Urothelium cell line (cell line): ENCODE data around the gene ZNF580.

Source experiments
- DNase-seq: peaks from one replicate; pipeline ENCODE4 v3.0.0; 2011; ENCODE audit warnings: low spot score, mixed read lengths
- FAIRE-seq: peaks from 2 replicates; lab custom pipeline; 2011; peaks lifted over from hg19 to GRCh38; lab: Jason Lieb, UNC

ZNF580 gene

DNA sequence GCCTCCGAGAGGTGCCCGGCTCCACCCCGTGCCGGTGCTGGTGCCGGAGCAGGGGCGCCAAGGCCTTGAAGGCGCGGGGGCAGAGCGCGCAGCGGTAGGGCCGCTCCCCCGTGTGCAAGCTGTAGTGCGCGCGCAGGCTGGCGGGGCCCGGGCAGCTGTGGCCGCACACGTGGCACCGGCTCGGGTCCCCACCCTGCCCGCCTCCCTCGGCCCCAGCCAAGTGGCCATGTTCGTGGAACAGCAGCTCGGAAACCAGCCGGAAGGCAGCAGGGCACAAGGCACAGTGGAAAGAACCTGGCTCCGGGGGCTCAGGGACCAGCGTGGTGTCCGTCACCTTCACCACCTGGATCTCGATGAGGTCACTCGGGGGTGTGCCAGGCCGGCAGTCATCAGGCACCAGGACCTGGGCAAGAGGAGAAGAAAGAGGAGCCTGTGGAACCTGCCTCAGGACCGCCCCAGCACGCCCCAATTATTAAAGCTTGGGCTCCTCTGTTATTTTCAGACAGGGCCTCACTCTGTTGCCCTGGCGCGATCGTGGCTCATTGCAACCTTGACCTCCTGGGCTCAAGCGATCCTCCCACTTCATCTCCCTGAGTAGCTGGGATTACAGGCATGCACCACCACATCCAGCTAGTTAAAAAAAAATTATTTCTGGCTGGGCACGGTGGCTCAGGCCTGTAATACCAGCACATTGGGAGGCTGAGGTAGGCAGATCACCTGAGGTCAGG, 18.4 kb upstream of the ZNF580 start:
- no peak for FAIRE-seq
- no peak for DNase-seq

DNA sequence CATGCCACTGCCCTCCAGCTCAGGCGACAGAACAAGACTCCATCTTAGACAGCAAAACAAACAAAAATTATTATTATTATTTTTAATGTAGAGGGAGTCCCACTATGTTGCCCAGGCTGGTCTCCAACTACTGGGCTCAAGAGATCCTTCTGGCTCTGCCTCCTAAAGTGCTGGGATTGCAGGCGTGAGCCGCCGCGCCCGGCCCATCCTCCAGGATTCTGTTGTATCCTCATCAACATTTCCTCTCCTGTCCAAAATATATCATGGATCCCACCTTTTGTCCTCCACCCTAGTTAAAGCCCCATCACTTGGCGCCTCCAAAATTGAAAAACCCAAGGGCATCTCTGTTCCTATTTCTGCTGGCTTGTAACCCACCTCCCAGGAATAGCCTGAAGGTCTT, 17.7 kb upstream of the ZNF580 start:
- FAIRE-seq = no peak
- DNase-seq = no peak

DNA sequence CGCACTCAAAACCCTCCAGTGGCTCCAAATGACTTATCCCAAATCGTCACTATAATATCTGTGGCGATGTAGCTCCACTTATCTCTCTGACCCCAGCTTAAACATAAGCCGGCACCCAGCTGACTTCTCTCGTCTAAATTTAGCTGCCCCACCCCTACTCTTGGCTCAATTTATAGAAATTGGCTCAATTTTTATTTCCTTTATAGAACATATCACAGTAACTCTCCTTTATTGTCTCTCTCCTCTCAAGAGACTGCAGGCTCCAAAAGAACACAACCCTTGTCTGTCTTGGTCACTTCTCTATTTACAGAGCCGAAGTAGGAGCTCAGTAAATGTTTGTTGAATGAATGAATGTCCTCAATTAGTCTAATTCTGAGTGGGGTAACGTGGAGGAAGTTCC, 17.2 kb upstream of the ZNF580 start:
- DNase-seq = no peak
- FAIRE-seq = no peak

DNA sequence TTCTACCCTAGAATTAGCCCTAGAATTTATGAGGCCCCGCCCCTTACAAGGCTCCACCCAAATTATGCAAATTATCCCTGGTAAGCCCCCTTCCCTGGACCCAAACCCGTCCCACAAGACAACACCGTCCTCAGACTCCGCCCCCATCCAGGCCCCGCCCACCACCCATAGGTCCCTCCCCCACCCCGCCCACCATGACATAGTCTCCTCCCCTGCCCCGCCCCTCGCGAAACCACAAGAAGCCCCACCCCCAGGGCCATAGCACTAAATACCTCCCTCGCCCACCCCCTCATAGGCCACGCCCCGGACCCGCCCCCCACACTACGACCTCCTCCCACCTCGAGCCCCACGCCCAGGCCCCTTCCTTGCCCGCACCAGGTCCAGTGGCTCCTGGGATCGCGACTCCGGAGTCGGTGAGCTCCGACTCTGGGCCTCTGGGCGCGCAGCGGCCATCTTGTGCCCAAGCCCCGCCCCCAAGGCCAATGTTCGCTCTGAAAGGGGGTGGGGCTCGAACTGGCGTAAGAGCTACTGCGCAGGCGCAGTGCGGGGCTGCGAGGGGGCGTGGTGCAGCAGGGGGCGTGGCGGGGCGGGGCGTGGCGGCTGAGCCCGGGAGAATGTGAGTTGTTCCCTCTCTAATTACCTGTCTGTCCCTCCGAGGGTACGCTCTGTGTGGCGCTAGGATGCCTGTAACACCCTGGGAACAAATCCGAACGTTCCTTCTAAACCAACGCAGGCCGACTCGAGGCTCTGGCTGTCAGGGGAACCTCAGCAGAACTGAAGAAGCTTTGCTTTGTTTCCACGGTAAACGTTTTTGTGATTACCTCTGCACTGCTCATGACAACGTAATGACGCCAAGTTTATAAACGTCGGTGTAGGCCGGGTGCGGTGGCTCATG, 16.4 kb upstream of the ZNF580 start, which contains the start of gene ZNF784:
Gene ZNF784 (minus strand): TSS at position 458 of the 895 bp plus-strand sequence. CDS start 5 bp downstream, at position 453.
- DNase-seq (peak; percentile 91), FAIRE-seq (peak; percentile 91)

DNA sequence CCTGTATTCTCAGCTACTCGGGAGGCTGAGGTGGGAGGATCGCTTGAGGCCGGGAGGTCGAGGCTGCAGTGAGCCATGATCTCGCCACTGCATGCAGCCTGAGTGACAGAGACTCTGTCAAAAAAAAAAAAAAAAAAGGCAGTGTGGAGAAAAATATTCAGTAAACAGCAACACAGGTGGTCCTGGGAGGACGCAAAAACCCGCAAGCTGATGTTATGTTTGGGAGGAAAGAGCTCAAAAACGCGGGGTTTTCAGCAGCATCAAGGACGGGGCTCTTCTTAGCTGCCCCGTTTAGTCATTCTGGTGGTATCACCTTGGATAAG, 15.8 kb upstream of the ZNF580 start:
- no peak for DNase-seq
- no peak for FAIRE-seq

DNA sequence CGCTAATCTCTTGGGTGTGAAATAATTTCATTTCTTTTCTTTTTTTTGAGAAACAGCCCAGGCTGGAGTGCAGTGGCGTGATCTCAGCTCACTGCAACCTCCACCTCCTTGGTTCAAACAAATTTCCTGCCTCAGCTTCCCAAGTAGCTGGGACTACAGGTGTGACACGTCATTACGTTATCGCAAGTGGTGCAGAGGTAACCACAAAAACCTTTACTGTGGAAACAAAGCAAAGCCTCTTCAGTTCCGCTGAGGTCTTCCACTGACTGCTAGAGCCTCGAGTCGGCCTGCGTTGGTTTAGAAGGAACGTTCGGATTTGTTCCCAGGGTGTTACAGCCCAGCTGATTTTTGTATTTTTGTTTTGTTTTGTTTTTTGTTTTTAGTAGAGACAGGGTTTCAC, 14.5 kb upstream of the ZNF580 start:
- DNase-seq (no peak), FAIRE-seq (no peak)

DNA sequence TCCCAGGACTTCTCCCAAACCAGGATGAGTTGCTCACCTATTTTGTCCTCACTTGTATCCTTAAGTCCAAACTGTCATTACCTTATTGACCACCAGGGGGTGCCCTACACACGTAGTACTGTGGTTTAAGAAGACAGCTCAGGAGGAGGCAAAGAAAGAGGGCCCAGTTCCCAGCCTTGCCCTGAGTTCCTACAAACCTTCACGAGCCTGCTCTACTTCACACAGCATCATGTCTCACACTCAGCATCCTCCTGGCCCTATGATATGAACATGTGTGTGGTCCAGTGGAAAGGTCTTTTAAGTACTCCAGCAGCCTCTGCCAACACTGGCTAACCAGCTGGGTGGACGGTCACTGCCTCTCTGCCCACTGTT, 8.4 kb upstream of the ZNF580 start:
- no peak for FAIRE-seq
- peak; percentile 54 for DNase-seq

DNA sequence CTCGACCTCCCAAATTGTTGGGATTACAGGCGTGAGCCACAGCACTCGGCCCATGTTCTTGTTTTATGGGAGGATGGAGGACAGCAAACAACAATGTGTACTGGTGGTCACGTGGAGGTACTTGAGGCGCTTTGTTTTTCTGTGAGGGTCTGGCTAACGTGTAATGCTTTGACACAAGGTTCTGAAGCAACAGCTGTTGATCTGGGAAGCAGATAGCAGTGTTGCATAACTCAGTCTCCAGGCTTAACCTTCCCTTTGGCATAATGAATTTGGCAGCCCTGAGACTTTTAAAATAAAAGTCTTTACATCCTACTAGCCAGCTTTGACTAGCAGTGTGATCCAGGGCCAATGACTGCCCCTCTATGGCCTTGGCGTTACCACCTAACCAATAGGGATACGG, 6.9 kb upstream of the ZNF580 start:
- DNase-seq = no peak
- FAIRE-seq = no peak

DNA sequence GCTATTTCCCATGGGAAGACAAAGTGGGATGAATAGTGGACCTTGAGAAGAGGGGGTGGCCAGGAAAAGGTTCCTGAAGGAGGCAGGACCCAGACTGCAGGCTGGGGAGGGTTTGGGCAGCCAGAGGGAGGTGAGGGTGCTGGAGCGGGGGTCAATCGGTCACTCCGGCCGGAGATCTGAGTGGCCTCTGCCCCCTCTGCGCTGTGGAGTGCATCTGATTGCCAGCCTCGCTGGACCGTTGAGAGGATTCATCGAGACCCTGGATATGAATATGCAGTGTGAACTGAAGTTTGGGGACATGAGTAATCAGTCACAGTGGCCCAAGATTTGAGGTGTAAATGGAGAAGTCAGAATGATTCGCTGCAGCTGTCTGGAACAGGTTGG, 5.5 kb upstream of the ZNF580 start:
- FAIRE-seq (no peak), DNase-seq (no peak)

DNA sequence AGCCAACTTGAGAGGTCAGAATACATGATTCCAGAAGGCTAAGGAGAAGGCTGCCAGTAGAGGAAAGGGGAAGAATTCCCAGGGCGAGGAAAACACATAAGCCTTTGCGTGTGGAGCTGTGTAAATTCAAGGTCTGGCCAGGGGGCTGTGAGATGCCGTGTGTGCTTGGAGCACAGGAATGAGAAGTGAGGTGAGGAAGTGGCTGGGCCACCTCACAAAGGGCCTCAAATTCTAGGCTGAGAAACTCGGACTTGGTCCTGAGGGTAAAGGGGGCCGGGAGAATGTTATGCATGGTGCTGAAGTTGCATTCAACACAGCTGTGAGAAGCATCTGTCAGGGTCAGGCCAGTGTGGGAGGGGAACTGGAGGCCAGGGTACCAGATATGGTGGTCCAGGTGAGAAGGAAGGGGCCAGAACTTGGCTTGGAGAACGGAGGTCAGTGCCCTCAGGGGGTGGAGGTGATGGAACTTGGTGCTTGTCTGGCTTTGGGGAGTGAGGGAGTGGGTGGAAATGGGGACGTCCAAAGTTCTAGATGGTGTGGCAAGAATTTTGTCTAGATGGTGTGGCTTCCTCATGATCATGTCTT, 4.9 kb upstream of the ZNF580 start:
- FAIRE-seq (no peak), DNase-seq (no peak)

DNA sequence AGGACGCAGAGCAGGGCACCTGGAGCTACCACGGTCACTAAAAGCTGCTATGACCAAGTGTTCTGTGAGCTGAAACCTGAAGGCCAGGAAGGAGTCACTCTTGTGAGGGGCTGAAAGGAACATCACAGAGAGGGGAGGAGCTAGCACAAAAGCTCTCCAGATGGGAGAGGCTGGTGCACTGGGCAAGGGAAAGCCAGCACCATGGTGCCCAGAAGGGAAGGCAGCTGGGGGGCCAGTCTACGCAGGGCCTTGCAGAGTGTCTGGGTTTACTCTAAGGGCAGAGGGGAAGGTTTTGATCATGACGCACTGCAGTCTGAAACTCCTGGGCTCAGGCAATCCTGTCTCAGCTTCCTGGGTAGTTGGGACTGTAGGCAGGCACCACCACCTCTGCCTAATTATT, 4.1 kb upstream of the ZNF580 start:
- FAIRE-seq (no peak), DNase-seq (no peak)

DNA sequence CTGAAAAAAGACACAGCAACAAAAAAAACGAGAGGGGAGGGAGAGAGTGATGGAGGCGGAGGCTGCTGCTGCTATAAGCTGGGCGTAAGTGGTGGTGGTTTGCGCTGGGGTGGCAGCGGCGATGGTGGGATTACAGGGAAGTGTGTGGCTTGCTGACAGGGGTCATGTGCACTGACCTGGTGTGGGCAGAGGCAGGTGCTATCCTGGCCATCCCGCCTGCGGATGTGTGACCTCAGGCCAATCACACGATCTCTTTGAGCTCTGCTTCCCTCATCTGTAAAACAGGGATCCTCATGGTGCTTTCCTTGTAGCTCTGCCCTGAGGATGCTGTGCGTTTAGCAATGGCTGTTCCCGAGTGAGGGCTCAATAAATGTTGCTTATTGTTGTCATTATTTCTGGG, 3.3 kb upstream of the ZNF580 start:
- FAIRE-seq = no peak
- no peak for DNase-seq

DNA sequence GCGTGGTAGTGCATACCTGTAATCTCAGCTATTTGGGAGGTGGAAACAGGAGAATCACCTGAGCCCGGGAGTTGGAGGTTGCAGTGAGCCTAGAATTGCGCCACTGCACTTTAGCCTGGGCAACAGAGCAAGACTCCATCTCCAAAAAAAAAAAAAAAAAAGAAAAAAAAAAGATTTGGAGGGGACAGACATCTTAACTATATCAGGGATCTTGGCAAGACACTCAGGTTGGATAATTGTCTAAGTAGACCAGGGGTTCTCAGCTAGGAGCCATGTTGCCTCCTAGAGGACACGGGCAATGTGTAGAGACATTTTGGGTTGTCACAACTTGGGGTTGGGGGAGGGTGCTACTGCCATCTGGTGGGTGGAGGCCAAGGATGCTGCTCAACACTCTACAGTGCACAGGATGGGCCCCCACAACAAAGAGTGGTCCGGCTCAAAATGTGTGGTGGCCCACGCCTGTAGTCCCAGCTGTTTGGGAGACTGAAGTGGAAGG, 1.9 kb upstream of the ZNF580 start:
- FAIRE-seq (no peak), DNase-seq (peak; percentile 45)

DNA sequence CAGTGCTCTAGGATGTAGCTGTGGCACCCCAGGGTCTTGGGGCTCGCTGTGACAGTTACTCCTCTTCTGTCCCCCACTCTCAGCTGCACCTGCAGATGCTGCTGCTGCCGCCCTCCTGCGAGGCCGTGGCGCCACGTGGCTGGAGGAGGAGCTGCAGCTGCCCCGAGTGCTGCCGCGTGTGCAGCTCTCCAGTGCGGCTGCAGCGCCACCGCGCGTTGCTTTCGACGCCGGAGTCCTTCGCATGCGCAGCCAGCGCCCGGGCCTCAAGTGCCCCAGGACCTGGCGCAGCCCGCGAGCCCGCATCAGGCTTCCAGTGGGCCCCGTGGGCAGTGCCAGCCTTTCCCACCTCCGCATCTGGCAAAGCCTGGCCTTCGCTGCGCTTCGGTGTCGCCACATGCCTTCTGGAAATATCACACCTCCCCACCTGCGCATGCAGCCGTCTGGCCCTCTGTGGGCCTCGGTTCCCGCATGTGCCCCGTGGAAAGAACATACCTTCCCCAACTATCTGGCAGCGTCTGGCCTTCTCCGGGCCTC, 692 bp upstream of the ZNF580 start:
- no peak for FAIRE-seq
- DNase-seq = no peak

DNA sequence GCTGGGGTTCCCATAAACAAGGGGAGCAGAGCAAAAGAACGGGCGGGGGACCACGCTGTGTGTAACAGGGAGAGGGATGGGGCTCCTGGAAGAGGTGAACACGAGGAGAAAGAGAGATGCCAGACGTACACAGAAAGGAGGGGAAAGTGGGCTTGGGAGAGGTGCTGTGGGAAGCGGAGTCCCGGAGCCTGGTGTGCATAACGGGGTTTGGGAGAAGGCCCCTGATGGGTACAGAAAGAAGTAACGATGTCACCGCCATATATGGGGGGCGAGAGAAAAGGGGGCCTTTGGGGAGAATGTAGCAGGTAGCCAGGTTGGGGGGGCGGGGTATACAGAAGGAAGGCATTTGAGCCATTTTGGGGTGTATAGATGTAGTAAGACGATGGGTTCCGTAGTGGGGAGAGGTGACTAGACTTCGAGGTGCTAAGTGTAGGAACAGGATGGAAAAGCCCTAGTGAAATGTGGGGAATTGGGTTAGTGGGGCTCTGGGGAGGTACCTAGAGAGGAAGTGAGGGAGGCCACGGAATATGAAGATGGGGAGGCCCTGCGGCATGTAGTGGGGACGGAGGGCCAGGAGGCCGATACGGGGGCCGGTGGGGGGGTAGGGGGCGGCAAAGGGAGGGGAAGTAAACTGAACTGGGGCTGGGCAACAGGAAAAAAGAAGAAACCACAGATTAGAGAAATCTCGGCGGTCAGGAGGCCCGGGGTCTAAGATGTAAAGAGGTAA, 787 bp downstream of the ZNF580 start:
- DNase-seq (no peak), FAIRE-seq (no peak)

DNA sequence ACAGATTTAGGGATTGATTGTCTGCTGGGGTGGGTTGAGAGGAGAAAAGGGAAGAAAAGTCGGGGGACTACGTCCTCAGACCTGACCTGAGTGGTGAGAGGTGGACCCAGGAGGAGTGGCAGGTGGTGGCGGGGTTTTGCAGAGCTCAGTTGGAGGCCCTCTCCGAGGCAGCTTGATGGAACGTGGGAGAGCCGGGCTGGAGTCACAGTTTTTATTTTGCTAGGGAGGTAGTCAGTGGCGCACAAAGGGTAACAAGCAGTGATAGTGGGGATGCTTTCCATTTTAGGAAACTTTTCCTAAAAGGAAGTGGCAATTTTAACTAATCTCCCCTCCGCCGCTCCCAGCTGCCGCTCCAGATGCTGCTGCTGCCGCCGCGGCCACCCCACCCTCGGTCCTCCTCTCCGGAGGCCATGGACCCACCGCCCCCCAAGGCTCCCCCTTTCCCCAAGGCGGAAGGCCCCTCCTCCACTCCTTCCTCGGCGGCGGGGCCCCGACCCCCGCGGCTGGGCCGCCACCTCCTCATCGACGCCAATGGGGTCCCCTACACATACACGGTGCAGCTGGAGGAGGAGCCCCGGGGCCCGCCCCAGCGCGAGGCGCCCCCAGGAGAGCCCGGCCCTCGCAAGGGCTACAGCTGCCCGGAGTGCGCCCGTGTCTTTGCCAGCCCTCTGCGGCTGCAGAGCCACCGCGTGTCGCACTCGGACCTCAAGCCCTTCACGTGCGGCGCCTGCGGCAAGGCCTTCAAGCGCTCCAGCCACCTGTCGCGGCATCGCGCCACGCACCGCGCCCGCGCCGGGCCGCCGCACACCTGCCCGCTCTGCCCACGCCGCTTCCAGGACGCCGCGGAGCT, 1.6 kb downstream of the ZNF580 start:
- DNase-seq (no peak), FAIRE-seq (no peak)

DNA sequence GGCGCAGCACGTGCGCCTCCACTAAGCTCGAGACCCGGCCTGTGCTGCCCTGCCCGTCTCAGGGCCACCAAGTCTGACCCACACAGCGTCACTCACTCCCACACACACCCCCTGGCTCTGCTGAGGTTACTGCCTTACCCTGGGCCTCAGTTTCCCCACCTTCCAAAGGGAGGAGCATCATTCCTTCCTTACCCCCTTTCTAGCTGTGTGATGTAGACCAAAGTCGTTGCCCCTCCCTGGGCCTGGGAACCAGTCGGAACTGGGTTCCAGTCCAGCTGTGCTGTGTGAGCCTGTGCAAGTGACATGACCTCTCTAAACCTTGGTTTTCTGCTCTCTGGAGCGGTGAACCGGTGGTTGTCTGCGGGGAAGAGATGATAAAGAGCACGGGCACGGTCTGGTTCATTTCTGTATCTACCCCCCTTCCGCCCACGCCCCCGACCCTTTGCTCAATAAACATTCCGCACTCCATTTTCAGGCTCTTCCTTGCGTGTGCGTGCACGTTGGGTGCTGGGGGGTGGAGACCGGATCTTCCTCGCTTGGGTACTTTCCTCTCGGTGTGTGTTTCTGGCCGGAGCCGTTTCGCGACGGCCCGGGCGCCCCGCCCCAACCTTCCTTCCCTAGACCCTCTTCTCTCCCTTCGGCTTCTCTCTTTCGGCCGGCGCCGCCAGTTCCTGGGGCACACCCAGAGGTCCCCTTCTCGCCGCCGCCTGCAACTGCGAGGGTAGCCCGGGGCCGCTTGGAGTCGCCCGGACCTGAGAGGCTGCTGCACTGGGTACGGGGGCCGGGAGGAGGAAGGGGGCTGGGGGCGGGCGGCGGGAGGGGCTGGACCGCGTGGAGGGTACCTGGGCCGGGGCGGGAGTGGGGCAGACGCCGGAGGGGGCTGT, 2.4 kb downstream of the ZNF580 start, which contains the start of gene ZNF581:
Gene ZNF581 (plus strand): TSS at position 647 of the 884 bp plus-strand sequence. CDS start 923 bp downstream, outside the sequence.
- no peak for FAIRE-seq

DNA sequence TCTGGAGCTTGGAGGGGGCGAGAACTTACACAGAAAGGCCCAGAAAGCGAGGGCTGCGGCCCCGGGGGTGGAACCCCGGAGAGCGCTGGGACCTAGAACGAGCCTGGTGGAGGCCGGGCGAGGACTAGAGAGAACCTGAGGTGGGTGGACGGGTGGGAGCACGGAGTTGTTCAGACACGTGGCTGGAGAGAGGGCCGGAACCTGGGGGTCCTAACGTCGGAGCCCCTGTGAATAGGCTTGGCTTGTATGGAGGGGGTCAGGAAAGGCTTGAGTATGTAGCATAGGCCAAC, 3.0 kb downstream of the ZNF580 start:
- DNase-seq (no peak), FAIRE-seq (no peak)

More for the DNA sequence above, 2.4 kb downstream of the ZNF580 start, which contains the start of gene ZNF581:
- DNase-seq = peak; percentile 74
